GM19351 (cell line): ENCODE results near the gene ECD.
A peak's percentile ranks its signal among the peaks of the same experiment; 100 is the strongest.
"Not testable (repeated sequence)": the region's sequence is repeated elsewhere in the genome, so short reads cannot be mapped to it uniquely, and the experiment has no call there.

ENCODE experiments used
- ATAC-seq: cut with Tn5 transposase; IDR thresholded peaks from one replicate; pipeline ENCODE4 v1.9.1; 2021; ENCODE audit warnings: mild to moderate bottlenecking, moderate library complexity; ENCODE audit not compliant: unreplicated experiment

The ECD gene

DNA sequence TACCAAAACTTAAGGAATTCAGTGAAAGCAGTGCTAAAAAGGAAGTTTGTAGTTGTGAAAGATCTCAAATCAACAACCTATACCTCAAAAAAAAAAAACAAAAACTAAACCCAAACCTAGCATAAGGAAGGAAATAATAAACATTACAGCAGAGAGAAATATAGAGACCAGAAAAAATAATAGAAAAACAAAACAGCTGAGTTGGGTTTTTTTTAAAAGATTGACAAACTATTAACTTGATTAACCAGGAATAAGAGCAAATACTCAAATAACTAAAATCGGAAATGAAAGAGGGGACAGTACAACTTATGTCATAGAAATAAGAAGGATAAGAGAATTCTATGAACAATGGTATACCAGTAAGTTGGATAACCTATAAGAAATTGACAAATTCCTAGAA lies 6.7 kb downstream of the ECD start:
- no peak for ATAC-seq

DNA sequence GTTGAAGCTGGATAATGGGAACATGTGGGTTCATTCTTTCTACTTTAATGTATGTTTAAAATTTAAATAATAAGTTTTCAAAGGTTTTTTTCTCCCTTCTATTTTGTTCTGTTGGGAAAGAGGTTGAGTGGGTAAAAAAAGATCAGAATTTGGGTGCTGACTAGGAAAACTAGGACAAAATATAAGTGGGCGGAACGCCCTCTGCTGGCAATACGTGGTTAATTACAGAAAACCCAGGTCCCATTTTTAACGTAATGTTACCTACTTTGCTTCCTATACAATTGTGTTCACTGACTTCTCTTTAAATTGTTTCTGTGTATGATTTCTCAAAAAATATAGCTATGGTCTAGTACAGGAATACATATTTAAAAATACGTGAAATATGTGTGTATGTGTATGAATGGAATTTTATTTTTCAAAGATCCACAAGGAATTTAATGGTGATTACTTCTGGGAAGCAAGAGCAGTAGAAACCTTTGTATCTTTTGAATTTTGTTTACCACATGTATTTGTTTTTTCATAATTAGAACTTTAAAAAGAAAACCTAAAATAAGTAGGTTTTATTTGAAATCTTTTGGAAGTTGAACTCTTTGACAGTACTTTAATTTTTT lies 8.7 kb downstream of the ECD start:
- no peak for ATAC-seq

DNA sequence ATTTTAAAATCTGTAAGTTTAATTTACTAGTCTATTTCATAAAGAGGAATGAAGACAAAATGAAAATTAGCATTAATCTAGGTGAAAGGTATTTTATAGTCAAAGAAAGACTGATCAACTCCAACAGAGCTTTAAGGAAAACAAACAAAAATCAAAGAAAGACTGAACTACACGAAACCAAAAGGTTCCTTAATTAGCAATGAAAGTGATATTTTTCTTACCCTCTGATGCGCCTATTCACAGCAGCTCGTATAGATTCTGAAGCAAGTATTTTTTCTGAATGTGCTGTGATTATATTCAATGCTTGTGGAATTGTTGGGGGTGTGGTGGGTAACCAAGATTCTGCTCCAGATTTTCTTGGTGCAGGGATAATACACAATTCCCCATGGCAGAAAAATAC lies 11.8 kb downstream of the ECD start:
- no peak for ATAC-seq

DNA sequence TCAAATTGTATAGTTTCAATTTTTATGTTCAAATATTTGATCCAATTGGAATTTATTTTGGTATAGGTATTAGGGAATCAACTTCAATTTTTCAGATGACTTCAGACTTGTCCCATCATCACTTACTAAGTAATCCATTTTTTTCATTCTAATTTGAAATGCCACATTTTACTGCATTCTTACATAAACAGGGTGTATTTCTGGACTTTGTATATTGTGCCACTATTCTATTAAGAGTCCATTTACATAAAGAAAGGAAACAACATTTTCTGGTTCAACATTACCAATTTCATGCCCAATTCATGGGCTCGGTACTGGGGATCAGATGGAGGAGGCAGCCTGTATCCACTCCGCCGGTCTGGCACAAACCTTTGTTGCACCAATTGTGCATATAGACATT lies 15.8 kb downstream of the ECD start:
- no peak for ATAC-seq

DNA sequence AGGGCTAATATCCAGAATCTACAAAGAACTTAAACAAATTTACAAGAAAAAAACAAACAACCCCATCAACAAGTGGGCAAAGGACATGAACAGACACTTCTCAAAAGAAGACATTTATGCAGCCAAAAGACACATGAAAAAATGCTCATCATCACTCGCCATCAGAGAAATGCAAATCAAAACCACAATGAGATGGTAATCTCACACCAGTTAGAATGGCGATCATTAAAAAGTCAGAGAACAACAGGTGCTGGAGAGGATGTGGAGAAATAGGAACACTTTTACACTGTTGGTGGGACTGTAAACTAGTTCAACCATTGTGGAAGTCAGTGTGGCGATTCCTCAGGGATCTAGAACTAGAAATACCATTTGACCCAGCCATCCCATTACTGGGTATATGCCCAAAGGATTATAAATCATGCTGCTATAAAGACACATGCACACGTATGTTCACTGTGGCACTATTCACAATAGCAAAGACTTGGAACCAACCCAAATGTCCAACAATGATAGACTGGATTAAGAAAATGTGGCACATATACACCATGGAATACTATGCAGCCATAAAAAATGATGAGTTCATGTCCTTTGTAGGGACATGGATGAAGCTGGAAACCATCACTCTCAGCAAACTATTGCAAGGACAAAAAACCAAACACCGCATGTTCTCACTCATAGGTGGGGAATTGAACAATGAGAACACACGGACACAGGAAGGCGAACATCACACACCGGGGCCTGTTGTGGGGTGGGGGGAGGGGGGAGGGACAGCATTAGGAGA lies 17.0 kb downstream of the ECD start:
- ATAC-seq: not testable (repeated sequence)

DNA sequence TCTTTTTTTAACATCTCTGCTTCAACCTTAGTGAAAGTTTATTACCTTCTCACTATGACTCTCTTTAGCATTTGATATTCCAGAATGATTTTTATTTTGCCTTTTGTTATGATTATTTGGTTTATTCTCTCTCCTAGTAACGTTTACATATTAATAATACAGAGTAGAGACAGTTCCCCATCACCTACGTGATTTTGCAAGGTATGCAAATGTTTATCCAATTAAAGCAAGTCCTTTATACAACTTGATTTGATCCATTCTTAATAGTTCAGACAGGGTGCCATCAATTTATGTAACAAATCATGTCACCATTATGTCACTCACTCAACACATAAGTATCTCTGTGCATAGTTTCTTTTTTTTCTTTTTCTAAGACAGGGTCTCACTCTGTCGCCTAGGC lies 26.2 kb downstream of the ECD start:
- ATAC-seq: no peak

DNA sequence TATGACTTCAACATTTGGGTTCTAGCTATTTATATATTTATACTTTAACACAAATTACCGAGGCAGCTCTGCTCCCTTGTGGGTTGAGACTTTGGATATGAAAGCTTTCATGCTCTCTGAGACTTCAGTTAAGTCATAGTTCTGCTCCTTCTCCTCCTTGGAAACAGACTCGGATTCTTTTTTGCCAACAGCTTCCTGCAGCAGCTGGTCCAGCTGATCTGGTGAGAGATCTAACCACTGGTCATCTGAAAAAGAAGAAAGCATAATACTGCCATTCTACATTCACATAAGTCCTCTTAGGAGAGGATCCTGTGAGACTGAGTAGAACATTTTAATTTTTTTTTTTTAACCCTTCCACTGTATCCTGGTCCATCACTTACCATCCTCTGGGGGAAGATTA lies 28.6 kb downstream of the ECD start:
- no peak for ATAC-seq

DNA sequence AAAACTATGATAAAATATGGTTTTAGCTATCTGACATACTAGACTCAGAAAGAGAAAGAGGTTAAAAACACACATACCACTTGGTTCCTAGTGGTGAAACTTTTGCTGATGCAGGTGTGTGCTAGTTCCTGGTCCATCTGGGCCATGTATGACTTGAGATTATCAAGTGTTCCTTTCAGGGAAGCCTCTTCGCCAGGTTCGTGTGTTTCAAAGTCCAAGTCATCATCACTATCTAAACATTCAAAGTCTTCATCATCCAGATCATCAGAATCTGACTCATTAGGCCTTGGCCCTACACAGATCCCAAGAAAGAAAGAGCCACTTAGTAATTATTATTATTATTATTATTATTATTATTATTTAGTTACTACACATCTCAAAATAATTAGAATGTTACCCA lies 31.2 kb downstream of the ECD start:
- ATAC-seq: no peak

DNA sequence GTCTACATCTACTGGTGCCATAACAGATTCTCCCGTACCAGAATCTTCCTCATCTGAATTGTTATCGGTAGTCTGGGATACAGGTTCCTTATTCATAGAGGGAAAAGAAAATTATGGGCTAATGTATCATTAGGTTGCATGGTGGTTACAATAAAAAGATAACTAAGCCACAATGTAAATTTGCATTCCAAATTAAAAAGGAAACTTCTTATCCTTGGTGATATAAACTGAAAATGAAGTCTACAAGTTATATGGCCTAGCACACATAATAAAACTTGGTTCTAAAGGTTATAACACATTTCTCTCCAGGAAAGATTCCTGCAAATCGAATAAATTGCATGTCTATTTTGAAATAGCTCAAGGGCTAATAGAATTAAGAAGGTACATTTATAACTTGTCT lies 33.1 kb downstream of the ECD start:
- ATAC-seq: no peak

DNA sequence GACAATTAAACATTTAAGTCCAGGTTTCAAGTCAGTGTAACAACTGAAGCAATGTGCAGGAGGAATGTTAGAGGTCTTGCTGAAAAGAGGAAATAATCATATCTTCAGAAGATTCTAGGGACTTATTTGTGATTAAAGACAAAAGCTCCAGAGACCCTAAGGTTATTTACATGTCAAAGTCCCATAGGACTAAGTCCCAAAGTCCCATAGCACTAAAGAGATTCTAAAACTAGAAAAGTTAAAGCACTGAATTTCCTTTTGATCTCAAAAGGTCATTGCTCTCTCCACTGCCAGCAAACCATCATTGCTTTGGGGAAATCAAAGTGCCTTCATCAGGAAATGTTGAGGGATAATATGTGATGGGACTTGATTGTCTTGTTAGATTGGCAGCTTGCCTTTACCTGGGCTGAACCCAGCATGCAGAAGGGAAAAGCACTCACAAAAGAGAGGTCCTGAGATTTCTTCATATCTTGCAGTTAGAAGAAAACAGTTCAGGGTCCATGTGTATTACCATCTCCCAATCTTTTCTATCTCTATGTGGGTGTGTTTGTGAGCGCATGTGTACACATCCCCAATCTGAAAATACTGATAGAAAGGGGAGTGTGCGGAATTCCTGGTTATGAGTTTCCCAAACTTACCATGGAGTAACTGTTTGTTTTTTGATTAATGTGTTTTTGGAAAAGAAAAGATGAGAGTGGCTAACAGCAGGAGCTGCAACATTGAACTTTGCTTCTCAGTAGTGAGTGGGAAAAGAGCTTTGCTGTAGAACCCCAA lies 35.7 kb downstream of the ECD start:
- ATAC-seq: no peak

DNA sequence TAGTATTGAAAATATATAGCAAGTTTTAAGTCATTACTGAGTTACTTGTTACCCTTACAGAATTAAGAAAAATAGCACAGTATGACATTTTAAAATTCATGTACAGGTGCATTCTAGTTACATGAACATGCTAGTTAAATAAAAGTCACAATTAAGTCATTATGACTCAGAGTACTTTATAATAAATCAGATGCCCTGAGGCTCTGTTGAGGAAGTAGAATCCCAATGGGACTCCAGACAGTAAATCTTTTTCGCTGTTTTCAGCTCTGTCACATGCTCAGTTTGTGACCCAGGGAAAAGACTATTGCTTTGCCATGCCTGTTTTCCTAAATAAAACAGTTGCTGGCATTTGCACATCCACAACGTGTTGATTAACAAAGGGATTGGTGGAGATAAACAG lies 36.5 kb downstream of the ECD start:
- no peak for ATAC-seq

DNA sequence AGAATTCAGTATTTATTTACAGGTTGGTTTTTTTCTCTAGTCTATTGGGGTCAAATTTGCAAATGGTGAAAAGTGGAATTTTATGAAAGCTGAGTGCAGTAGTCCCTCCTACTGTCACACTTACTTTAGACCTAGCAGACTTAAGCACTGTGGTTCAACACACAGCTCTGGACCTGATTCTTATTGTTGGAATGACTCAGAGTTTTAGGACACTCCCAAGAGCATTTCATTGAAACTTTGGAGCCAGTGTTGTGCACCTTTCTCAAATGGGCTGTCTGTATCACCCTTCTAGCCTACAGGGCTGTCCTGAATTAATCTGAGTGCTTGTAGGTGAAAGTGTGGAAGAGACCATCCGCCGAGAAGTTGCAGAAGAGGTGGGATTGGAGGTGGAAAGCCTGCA lies 41.5 kb downstream of the ECD start:
- ATAC-seq: no peak

DNA sequence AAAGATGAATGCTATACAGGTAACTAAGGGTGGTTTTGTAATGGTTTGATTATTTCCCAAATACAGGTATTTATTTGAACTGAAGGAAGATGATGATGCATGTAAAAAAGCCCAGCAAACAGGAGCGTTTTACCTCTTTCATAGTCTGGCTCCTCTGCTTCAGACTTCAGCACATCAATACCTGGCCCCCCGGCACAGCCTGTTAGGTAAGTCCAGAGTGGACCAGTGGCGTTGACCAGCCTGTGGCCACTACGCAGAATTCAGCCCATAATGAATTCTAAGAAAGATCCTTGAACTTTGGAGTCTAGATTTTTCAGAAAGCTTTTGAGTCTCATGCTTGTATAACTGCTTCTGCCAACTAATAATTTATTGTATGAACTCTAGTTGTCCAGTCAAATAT lies 47.9 kb downstream of the ECD start:
- no peak for ATAC-seq

DNA sequence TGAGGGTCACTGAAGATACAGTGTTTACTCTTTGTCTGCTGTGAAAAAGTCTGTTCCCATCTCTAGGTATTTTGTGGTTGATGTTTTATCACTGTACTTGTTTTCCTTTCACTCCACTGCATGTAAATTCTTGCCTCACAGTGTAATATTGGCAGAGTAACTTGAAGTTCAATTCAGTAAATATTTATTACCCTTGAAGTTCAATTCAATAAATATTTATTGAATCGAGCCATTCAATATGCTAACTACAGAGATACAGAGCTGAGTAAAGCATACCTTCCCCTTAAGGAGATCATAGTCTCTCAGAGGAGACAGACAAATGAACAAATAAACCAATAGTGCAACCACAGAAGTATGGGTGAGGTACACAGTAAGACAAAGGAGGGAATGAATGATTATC lies 48.4 kb downstream of the ECD start:
- ATAC-seq: no peak

DNA sequence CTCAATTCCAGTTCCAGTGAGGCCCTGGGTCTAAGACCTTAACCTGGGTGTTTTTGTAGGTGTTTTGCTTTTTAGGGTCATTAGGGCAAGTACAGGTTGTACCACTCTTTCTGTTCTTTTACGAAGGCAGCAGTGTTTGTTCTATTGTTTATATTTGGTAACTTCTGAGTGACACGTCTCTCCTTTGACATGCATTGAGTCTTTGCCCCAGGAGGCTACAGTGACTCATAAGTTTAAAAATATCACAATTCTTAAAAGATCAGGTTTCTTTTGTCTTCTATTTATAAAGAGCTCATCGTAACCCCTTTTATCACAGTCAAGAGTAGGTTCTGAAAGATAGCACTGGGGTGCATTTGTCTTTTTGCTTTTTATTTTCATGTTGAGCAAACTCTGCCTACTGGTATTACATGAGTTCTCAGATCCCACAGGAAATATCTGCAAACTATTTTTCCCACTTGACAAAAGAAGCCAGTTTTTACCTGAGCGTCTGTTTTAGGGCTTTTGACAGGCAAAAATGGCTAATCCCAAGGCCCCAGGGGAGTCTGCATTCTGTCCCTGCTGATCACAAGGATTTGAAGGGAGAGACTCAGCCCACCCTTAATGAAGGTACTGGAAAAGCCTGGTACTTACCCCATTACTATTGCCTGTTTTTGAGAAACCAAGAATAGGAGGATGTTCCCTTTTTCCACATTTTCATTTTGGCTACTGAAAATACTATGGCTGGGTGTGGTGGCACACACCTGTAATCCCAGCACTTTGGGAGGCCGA lies 49.6 kb downstream of the ECD start:
- ATAC-seq: peak; percentile 92

DNA sequence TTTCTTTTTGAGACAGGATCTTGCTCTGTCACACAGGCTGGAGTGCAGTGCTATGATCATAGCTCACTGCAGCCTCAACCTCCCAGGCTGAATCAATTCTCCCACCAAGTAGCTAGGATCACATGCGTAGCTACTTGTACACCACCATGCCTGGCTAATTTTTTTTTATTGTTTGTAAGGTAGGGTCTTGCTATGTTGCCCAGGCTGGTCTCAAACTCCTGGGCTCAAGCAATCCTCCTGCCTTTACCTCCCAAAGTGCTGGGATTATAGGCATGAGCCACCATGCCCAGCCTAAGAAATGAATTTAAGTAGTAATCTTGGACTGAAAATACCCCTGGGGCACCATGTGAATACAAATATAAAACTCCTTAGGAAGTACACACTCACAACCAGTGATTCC lies 51.8 kb downstream of the ECD start:
- no peak for ATAC-seq

DNA sequence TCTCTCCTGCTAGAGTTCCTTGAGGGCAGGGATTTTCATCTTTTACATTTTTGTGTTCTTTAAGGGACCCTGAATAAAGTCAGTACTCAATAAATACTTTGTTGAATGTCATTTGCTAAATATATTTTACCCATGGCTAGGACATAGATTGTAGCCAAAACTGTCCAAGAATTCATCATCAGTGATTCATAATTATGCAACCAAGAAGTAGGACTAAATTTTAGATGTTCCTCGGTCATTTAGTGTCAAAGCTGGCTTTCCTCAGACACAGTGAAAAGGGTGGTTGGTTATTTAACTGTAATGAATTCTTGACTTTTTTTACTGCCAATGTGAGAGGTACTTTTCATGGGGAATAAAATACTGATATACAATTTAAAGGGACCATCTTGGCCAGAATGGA lies 54.3 kb downstream of the ECD start:
- ATAC-seq: no peak

DNA sequence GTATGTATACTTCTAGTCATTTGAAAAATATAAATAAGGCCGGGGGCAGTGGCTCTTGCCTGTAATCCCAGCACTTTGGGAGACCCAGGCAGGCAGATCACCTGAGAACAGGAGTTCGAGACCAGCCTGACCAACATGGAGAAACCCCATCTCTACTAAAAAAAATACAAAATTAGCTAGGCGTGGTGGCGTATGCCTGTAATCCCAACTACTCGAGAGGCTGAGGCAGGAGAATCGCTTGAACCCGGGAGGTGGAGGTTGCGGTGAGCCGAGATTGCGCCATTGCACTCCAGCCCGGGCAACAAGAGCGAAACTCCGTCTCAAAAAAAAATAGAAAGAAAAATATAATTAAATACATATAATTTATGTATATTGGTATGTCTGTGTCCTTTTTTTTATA lies 55.8 kb downstream of the ECD start:
- not testable (repeated sequence) for ATAC-seq

DNA sequence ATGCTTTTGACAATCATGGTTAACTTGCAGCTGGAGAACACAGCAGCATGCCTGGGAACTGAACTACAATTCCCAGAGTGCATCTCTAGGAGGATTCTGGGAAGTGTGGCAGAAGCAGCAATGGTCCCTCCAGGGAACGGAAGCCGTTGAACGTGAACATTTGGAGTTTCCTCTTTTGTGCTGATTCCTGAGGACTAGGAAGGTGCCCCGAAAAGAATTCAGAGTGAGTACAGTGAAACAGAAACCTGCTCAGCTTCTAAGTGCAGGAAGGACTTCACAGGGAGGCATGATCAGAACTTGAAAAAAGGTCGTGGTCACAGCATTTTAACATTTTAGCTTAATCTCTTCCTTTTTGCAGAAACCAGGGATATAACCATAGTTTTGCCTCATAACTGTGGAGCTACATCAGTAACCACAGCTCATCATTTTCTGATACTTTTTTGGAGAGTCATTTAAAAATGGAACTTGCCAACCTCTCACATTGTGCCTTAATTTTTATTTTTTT lies 57.4 kb downstream of the ECD start, which contains the start of gene NUDT13:
NUDT13 (plus strand) TSS at position 111 of the 505 bp plus-strand sequence. CDS start 3,911 bp downstream, outside the sequence.
- no peak for ATAC-seq

DNA sequence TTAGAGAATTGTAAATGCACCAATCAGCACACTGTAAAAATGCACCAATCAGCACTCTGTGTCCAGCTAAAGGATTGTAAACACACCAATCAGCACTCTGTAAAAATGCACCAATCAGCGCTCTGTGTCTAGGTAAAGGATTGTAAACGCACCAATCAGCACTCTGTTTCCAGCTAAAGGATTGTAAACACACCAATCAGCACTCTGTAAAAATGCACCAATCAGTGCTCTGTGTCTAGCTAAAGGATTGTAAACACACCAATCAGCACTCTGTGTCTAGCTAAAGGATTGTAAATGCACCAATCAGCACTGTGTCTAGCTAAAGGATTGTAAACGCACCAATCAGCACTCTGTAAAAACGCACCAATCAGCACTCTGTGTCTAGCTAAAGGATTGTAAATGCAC lies 58.6 kb downstream of the ECD start:
- not testable (repeated sequence) for ATAC-seq

DNA sequence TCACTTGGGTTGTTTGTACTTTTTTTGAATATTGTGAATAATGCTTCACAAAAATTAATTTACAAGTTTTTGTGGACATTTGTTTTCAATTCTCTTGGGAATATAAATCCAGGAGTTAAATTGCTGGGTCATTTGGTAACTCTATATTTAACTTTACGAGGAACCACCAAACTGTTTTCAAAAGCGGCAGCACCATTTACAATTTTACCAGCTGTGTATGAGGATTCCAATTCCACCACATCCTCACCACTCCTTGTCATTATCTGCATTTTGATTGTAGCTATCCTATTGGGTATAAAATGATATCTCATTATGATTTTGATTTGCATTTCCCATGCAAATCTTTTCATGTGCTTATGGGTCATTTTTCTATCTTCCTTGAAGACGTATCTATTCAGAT lies 61.5 kb downstream of the ECD start:
- no peak for ATAC-seq
